HG02885 (cell line): ENCODE measurements around the gene NQO2.

Experiments
- ATAC-seq: cut with Tn5 transposase; IDR thresholded peaks from one replicate; pipeline ENCODE4 v1.9.1; 2021; ENCODE audit warnings: mild to moderate bottlenecking; ENCODE audit not compliant: unreplicated experiment, poor library complexity

NQO2 gene, protein sequence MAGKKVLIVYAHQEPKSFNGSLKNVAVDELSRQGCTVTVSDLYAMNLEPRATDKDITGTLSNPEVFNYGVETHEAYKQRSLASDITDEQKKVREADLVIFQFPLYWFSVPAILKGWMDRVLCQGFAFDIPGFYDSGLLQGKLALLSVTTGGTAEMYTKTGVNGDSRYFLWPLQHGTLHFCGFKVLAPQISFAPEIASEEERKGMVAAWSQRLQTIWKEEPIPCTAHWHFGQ

DNA sequence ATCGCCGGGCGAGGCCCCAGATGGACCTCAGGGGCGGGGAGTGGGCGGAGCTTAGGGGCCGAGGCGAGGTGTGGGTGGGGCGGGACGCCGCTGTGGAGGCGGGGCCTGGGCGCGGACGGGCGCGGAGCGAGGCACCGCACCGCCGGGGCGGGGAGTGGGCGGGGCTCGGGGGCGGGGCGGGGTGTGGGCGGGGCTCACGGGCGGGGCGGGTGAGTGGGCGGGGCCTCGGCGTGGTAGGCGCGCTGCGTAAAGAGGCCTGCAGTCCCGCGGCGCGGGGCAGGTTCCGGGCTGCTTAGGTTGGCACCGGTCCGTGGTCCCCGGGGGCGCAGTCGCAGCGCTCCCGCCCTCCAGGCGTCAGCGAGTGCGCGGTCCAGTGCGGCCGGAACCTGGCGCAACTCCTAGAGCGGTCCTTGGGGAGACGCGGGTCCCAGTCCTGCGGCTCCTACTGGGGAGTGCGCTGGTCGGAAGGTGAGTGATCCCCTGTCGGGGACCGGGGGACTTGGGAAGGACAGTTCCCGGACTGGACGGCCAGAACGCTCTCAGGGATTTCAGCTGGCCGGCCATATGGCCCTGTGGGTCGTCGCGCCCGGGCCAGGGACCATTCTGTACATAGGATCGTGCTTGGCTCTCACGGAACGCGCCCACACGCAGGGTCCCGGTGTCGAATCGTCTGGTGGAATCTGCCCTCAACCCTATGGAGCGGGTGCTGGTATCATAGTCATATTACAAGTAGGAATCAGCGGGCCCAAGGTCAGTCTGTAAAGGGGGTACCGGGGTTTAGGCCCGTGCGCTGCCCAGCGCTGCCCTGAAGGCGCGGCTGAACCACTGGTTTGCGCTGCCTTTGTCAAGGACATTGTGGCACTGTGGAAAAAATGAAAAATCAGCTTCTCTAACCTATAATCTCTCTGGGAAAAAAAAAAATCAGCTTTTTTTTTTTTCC is at the start of gene NQO2:
Gene NQO2, plus strand, starts transcription at position 277 of the 940 bp plus-strand sequence. CDS start 6,659 bp downstream, outside the sequence.
- peak; percentile 87 for ATAC-seq

DNA sequence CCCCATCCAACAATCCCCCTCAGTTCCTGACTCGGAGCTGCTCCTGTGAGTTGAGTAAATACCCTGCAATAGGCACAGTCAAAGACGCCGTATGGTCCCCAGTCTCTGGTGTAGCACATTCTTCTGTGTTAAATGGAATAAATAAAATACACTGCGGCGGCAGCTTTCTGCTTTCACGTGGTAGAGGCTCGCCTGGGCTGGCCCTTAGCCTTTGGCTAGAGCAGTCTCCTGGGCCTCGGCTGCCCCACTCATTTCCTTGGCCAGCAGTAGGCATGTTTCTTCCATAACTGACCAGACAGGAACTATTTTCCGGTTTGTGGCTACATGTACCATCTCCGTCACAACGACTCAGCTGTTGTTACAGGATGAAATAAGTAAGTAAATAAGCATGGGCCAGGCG is 49.0 kb upstream of the NQO2 start:
- no peak for ATAC-seq

DNA sequence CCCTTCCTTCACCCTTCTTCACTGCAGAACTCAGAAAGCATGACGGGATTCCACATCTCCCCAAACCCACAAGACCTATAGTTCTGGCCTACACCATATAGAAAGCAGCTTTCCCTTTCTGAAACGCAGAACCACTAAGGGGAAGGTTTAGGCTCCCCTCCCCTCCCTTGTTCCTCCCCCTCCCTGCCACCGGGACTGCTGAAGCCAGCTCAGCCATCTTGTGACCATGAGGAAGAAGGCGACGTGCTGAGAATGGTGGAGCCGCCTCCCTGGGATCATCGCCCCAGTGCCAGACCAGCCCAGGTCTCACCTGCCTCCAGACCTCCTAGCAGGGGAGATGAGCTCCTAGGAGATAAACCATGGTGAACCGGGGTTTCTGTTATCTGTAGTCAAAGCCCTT is 48.0 kb upstream of the NQO2 start:
- ATAC-seq = no peak

DNA sequence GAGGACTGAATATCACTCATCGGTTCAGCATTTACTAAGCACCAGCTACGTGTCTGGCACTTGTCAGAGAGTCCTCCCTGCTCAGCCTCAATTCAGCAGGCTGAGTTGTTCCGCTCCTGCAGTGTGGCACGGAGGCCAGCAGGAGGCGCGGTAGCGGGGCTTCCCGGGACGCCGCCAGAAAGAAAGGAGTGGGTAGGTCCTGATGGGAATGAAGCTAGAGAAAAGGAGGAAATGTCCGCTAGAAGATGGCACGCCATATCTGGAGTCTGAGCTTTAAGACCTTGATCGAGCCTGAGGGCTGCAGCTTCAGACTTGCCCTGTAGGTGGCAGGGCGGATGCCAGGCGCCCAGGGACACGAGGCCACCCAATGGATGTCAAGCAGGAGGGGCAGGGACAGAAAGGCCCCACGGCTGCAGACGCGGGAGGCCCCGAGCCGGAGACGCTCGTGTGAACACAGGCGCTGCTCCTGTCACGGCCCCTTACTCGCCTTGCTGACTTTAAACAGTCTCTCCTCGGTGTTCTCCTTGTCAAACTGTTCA is 47.1 kb upstream of the NQO2 start:
- ATAC-seq = peak; percentile 76

DNA sequence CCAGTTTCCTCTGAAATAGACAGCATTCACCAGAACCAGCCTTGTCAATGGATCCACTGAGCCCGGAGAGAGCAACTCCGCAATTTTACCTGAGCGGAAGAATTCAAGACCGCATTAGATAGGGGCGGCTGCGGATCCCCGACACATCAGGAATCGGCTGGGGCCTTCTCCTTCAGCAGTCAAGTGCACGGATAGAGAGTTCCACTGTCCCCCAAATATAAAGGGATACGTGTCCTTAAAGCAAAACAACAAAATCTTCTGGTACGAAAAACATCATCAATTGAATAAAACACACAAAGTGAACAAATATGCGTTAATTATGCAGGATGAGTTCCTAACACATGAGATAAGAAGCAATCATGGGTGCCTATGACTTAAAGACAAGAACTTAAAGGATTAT is 46.6 kb upstream of the NQO2 start:
- no peak for ATAC-seq

DNA sequence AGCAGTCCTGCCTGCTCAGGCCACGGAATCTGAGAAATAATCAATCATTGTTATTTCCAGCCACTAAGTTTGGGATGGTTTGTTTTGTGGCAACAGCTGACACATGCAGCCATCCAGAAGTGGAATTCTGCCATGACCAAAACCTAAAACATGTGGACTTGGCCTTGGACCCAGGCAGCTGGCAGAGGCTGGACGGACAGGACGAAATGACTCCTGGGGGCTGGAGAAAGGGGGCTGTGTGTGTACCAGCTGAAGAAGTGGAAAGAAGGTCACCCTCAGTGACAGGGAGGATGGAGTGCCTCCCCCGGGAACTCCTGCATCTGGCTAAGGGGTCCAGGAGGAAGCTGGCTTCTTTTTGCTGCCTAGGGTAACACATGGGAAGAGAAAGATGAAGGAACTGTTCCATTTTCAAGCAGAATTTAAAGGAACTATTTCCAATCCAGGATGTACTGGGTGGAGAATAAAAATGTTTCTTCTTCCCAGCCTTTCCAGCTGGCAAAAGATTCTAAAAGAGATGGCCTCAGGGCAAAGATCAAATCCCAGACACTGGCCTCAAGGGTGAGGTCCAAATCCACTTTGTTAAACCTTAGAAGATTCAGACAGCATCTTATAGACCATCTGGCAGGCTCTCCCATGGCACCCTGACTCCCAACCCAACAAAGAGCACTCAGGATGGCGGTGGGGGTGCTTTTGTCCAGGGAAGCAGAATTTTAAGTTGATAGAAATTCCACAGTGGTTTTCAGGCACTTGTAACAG is 42.6 kb upstream of the NQO2 start:
- no peak for ATAC-seq

DNA sequence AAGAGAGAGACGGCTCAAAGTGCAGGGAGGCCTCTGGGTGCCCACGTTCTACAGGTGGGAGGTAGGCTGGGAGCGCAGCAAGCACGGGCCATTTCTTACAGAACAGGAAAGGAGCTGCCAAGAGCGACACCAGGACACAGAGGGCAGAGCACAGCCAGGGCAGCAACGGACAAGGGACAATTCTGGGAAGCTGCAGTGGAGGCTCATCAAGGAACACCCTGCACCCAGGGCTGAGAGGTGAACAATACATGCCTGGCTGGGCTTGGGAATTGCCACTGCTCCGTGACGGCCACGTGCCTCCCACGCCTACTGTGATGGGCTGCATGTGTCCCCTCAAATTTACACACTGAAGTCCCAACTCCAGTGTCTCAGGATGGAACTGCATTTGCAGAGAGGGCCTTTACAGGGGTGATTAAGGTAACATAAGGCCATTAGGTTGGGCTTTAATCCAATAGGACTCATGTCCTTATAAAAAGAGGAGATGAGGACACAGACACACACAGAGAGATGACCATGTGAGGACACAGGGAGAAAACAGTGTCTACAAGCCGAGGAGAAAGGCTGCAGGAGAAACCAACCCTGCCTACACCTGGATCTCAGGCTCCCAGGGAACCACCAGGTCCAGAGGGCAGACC is 41.9 kb upstream of the NQO2 start:
- no peak for ATAC-seq

DNA sequence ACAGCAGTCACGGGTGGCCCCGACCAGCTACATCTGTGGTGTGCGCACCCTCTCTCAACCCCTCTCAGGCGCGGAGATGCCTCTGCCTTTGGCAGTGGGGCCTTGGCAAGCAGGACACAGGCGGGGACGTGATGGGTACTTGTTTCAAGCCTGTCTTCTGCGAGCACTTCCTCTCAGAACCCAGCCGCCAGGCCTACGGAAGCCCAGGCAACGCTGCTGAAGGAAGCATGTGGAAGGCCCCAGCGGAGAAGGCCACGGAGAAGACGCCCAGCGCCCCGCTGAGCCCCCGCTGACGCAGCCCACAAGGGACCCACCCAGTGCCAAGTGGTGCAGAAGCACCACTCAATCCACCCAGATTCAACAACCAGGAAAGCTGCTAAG is 41.4 kb upstream of the NQO2 start:
- no peak for ATAC-seq

DNA sequence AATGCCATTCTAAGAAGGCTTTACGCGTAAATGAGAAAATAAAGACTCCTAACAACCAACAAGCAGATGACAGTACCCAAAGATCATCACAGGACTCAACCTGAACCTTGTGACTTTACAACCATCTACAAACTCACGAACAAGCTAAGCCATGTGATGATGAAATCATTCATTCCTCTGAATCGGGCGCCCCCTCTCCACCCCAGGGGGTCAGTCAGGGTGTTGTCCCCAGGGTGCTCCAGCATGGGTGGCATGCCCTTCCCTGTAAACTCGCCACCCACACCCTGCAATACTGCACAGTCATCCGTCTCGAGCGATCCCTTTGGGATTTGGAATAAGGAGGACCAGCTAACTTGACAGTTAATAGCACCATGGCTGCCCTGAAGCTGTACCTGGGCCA is 40.9 kb upstream of the NQO2 start:
- ATAC-seq = no peak

DNA sequence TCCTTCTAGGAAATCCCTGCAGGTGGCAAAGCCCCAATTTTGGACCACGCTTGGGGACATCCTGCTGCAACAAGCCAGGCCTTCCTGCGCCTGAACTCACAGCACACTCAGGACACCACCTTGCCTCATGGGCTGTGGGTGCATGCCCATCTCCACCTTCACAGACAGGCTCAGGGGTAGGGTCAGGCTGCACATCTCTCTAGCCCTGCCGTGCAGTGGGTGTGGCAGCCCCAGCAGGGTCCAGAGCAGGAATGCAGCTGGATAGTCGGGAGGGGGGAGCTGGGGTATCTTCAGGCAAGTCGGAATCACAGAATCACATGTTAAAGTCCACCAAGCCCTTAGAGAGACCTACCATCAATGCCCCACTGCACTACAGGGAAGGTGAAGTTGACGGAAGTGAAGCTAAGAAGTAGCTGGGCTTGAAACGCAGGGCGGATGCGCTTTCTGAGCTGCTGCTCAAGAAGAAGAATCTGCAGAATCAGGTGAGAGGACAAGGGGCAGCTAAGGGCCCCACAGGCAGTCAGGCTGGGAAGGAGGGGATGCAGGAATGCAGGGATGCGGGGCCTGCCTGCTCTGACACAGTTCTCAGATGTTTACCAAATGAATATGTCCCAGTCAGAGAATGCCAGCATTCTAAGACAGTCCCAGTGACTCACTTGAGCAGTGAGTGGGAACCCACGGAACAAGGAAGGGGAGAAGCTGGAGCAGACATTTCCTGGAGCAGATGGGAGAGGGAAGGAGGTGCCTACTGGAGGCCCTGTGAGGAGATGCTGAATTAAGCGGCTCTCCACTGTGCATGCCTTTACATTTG is 39.6 kb upstream of the NQO2 start:
- ATAC-seq = no peak

DNA sequence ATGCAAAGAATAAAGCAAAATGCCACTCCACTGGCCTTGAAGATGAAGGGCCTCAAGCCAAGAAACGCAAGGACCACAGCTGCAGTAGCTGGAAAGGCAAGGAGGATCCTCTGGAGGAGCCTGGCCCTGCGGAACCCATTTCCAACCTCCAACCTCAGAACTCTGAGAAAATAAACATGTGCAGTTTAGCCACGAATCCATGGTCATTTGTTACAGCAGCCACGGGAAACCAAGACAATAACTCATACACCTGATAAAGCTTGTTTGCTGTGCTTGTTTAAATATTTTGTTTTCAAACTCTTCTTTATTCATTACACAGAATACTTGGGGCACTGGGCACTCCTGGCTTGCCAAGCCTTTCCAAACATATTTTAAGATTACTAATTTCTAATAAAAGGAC is 38.8 kb upstream of the NQO2 start:
- ATAC-seq = no peak

DNA sequence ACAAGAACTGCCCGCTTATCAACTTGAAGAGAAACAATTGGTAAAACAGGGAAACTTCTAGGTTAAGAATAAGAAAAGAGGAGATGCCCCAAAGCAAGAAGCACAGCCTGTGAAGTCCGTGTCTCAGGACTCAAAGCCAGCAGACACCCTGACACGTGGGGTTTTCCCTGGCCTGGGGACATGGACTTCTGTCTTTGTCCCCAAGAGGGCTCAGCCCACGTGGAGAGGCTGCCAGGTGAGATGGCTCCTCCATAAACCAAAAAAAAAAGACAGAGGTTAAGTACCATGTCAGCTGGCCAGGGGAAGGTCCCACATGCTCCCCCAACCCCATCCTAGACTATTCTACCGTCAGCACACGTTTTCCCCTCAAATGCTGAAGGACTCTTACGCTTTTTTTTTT is 38.2 kb upstream of the NQO2 start:
- no peak for ATAC-seq

DNA sequence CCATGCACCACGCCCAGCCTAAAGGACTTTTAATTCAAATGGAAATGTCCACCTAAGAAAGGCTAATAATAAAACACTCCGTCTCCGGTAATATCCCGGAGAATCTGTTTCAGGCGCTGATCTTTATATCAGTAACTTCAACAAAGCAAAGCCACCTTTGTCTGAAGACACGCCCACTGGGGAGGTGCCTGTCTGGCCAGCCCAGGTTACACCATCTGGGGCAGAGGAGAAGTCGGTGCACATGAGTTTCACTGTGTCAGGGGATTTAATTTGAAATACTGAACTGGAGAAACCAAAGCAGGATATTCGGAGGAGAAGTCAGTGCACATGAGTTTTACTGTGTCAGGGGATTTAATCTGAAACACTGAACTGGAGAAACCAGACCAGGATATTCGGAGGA is 37.7 kb upstream of the NQO2 start:
- ATAC-seq = no peak

DNA sequence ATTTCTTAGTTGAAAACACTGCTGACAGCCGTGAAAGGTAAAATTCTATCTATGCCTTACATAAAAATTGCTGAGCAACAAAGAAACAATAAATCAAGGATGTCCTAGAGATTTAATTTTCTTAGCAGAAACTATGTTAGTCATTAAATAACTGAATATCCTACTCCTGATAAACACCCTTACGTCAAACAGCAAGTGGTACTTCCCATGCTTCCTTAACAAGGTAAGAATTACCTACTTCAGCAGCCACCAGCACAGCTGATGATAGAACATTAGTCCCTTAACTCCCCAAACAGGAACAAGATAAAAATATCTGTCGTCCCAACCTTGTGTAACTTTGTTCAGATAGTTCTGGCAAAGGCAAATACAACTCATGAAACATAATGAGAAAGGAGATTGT is 37.1 kb upstream of the NQO2 start:
- no peak for ATAC-seq

DNA sequence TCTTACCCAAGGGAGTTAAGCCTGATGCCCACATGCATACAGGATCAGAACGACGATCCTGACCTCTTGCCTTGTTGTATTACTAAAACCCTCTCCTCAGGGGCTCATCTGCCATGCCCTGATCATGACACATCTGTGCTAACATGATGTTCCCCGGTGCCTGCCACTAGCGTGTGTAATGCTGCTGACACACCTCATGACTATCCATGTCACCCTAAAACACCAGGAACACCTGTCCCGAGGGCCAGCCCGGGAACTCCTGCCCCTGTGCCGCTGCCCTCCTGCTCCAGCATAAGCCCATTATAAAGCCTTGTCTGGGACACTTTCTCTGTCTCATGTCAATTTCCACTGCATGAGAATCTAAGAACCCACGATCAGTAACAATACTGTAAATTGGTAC is 35.9 kb upstream of the NQO2 start:
- no peak for ATAC-seq

DNA sequence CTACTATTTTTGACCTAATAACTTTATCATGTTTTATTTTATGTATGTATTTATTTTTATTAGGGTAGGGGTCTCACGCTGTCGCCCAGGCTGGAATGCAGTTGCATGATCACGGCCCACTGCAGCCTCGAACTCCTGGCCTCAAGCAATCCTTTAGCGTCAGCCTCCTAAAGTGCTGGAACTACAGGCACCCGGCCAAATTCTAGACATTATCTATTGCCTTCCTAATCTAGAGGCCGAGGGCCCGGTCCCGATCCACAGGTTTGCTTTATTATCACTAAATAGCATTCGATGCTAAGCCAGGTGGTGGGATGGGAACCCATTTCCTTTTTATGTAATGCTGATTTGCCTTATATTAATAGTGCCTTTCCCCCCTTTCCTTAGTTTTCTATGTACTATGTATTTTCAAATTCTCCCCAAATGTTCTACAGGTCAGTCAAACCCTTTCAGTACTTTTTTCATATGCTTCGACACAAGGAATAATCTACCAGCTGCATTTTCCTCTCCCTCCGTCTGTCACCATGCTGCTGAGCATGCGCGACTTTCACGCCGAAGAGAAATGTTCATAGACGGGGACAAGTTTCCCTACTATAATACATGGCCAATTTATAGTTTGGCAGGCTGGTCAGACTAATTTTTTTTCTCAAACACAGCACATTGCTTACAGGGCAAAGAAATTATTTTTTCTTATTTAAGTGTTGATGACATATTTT is 34.7 kb upstream of the NQO2 start:
- no peak for ATAC-seq

DNA sequence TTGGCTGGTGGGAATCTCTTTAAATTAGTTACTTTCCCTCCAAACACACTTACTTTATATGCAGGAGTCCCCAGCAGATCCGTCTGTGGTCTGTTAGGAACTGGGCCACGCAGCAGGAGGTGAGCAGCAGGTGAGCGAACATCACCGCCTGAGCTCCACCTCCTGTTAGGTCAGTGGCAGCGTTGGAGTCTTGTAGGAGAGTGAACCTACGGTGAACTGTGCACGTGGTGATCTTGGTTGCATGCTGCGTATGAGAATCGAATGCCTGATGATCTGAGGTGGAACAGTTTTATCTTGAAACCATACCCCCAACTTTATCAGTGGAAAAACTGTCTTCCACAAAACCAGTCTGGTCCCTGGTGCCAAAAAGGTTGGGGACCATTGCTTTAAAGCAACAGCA is 33.3 kb upstream of the NQO2 start:
- no peak for ATAC-seq

DNA sequence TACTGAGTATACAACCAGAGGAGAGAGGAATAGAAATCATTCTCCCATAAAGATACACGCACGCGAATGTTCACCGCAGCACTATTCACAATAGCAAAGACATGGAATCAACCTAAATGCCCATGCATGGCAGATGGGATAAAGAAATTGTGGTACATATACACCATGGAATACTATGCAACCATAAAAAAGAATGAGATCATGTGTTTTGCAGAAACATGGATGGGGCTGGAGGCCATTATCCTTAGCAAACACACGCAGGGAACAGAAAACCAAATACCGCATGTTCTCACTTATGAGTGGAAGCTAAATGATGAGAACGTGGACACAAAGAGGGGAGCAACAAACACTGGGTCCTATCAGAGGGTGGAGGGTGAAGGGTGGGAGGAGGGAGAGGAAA is 31.8 kb upstream of the NQO2 start:
- no peak for ATAC-seq

DNA sequence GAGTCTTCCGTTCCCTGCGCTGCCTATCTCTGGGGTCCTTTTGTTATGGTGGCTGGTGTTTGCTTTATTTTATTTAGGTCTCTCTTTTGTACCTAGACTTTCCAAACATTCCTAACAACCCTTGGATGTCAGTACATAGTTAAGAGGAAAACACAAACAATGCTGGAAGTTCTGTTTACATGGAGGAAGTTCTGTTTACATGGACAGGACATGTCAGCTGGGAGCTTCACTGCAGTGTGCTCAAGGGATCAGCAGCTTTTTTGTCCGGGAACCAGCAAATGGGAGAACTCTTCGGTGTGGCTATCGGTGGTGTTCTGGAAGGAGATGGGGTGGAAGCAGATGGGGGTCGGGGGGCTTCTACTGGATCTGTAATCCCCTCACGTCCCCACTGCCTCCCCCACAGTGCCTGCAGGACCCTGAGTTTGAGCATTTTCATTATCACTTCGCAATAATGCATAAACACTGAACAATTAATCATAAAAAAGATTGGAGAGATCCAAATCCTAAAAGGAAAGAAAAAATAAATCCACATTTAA is 31.0 kb upstream of the NQO2 start:
- ATAC-seq = no peak
